MCF 10A (cell line): ENCODE measurements around the gene TM7SF2. TPM values are rescaled to one million over a fixed set of nuclear protein-coding genes. Genes with fewer than 3 reads are reported as not detected.
A peak's percentile ranks its signal among the peaks of the same experiment; 100 is the strongest.

ENCODE experiments used
- BruUV-seq: library from RNA; stranded (reverse); fragments of 400-500 nt; replicated peaks from 2 replicates; lab custom pipeline; 2021; lab: Mats Ljungman, UMichigan
- CTCF ChIA-PET: fragments of 300-600 bp; sonication (Branson Sonifier 250); formaldehyde crosslinking; extraction: SDS; loops from one replicate; lab custom pipeline; 2021; ENCODE audit warnings: antibody characterized with exemption, inconsistent platforms; lab: Yijun Ruan, JAX
- POLR2A ChIA-PET: fragments of 300-600, 350-650 bp; sonication (Branson Sonifier 250); formaldehyde crosslinking; extraction: SDS; loops from one replicate; lab custom pipeline; 2020; ENCODE audit warnings: antibody characterized with exemption, inconsistent platforms; lab: Yijun Ruan, JAX
- DNase-seq: peaks from one replicate; pipeline ENCODE4 v3.0.0-alpha.2; 2018; ENCODE audit not compliant: unreplicated experiment
- H3K27ac Mint-ChIP-seq: one replicate; pipeline ENCODE4 v1.8.0; 2022; ENCODE audit warnings: mild to moderate bottlenecking, low read depth, mixed read lengths; ENCODE audit not compliant: unreplicated experiment
- H3K27me3 Mint-ChIP-seq: one replicate; pipeline ENCODE4 v1.8.0; 2022; ENCODE audit warnings: mixed read lengths; ENCODE audit not compliant: insufficient read depth, unreplicated experiment
- H3K36me3 Mint-ChIP-seq: one replicate; pipeline ENCODE4 v1.8.0; 2022; ENCODE audit warnings: mild to moderate bottlenecking, moderate library complexity, mixed read lengths; ENCODE audit not compliant: insufficient read depth, unreplicated experiment
- H3K4me1 Mint-ChIP-seq: one replicate; pipeline ENCODE4 v1.8.0; 2022; ENCODE audit warnings: mixed read lengths; ENCODE audit not compliant: insufficient read depth, unreplicated experiment
- H3K4me3 Mint-ChIP-seq: one replicate; pipeline ENCODE4 v1.8.0; 2022; ENCODE audit warnings: mild to moderate bottlenecking, moderate library complexity, mixed read lengths; ENCODE audit not compliant: unreplicated experiment
- H3K9me3 Mint-ChIP-seq: one replicate; pipeline ENCODE4 v1.8.0; 2022; ENCODE audit warnings: mixed read lengths; ENCODE audit not compliant: unreplicated experiment
- CTCF ChIP-seq: fragments of 200-600 bp; IDR thresholded peaks from one replicate; pipeline ENCODE4 v1.8.0; 2022; ENCODE audit warnings: antibody characterized with exemption, mild to moderate bottlenecking; ENCODE audit not compliant: unreplicated experiment
- intact Hi-C: fragments of 100-400 bp; cut with micrococcal nuclease; formaldehyde crosslinking; loops from 2 replicates; pipeline ENCODE4 v1.14.1; 2022
- total RNA-seq: library from RNA; stranded (reverse); gene quantifications from 2 replicates; pipeline ENCODE4 v1.2.3, GENCODE V29; 2022

The TM7SF2 gene
- total RNA-seq, 1 experiment from 2014 or later, result 14.0 TPM

- no peaks in the 10 kb centered on the region for H3K9me3 Mint-ChIP-seq
- no peaks in the 10 kb centered on the region for H3K27me3 Mint-ChIP-seq
- ChIA-PET CTCF (interaction anchor here (0.6 to 5.1 kb wide), 2 partner anchors 17 to 142 kb away, joined by 4 to 94 read pairs; partner anchors contain the start of gene VPS51), POLR2A (interaction anchor here (0.7 to 0.8 kb wide), 2 partner anchors 11 to 336 kb away, joined by 3 read pairs; partner anchors contain the start of gene SF1)
- peaks cover 17% of the 10 kb centered on the region for H3K4me1 Mint-ChIP-seq
- H3K36me3 Mint-ChIP-seq, result peaks cover 50% of the 10 kb centered on the region
- H3K27ac Mint-ChIP-seq, result no peak overlapping the region
- no peak overlapping the region for H3K4me3 Mint-ChIP-seq
- TF ChIP-seq CTCF, result no peak
- BruUV-seq, result no TSS peak
- intact Hi-C loops, result loop anchor here (10.0 kb wide), 1 partner anchor 200 kb away; the partner anchor contains the start of gene ATG2A
- DNase-seq, result no peak
Observed at GRCh38 chr11:65114538-65115171, 3.0 kb downstream of the TM7SF2 start.

- Mint-ChIP-seq H3K27me3 (no peaks in the 10 kb centered on the region), H3K4me3 (peak overlapping the region; percentile 82), H3K36me3 (peaks cover 50% of the 10 kb centered on the region), H3K4me1 (peaks cover 17% of the 10 kb centered on the region), H3K9me3 (no peaks in the 10 kb centered on the region), H3K27ac (peak overlapping the region; percentile 12)
- no TSS peak for BruUV-seq
- ChIA-PET POLR2A (interaction anchor here (1.9 to 8.8 kb wide), 6 partner anchors 19 to 101 kb away, joined by 9 to 122 read pairs (median 19); partner anchors contain the start of genes ARL2, CAPN1, SAC3D1 and SYVN1), CTCF (interaction anchor here (0.6 to 0.9 kb wide), 2 partner anchors 32 to 270 kb away, joined by 3 to 6 read pairs; partner anchors contain the start of gene CDC42BPG)
- intact Hi-C loops, result loop anchor here (2.0 to 10.0 kb wide), 2 partner anchors 101 to 201 kb away; partner anchors contain the start of genes ARL2 and ATG2A
- no peak for DNase-seq
- TF ChIP-seq CTCF, result no peak
Observed at GRCh38 chr11:65115361-65116082, 3.9 kb downstream of the TM7SF2 start.

GRCh38 chr11:65116370-65117205, 4.9 kb downstream of the TM7SF2 start:
- no peaks in the 10 kb centered on the region for H3K9me3 Mint-ChIP-seq
- DNase-seq, result peak; percentile 50
- intact Hi-C loops, result loop anchor here (1.0 to 10.0 kb wide), 3 partner anchors 102 to 269 kb away; partner anchors contain the start of genes ARL2 and ATG2A
- peak overlapping the region; percentile 88 for H3K27ac Mint-ChIP-seq
- peak overlapping the region; percentile 82 for H3K4me3 Mint-ChIP-seq
- peaks cover 57% of the 10 kb centered on the region for H3K36me3 Mint-ChIP-seq
- no peaks in the 10 kb centered on the region for H3K27me3 Mint-ChIP-seq
- H3K4me1 Mint-ChIP-seq, result peaks cover 22% of the 10 kb centered on the region
- CTCF ChIA-PET, result interaction anchor here (0.6 to 2.6 kb wide), 9 partner anchors 13 to 773 kb away, joined by 3 to 12 read pairs (median 3); partner anchors contain the start of gene CDC42BPG
- TF ChIP-seq CTCF, result no peak
- POLR2A ChIA-PET, result interaction anchor here (1.1 to 8.8 kb wide), 22 partner anchors 8 to 281 kb away, joined by 3 to 122 read pairs (median 9); partner anchors contain the start of genes ARL2, CAPN1, CDC42BPG and CDCA5
- no TSS peak for BruUV-seq
